ENCODE results near the gene COMMD2.

The COMMD2 gene

GRCh38 chr3:149752051-149752787, at the start of gene COMMD2:
TSS of gene COMMD2 (minus strand) at chr3:149752489. CDS start at chr3:149752444, 45 bp downstream.
- FAIRE-seq = no peak

- FAIRE-seq = no peak
Observed at GRCh38 chr3:149801639-149802038, 49.4 kb upstream of the COMMD2 start.

- no peak for FAIRE-seq
Observed at GRCh38 chr3:149801195-149801594, 48.9 kb upstream of the COMMD2 start.

- FAIRE-seq = no peak
Observed at GRCh38 chr3:149800693-149801092, 48.4 kb upstream of the COMMD2 start.

GRCh38 chr3:149796026-149796425, 43.7 kb upstream of the COMMD2 start:
- FAIRE-seq = no peak

GRCh38 chr3:149792452-149793270, 40.4 kb upstream of the COMMD2 start, which contains the start of gene ANKUB1:
TSS of gene ANKUB1 (minus strand) at chr3:149792554. CDS start at chr3:149792366, 188 bp downstream.
- FAIRE-seq = no peak

GRCh38 chr3:149790698-149791097, 38.4 kb upstream of the COMMD2 start:
- FAIRE-seq = no peak

- FAIRE-seq = no peak
Observed at GRCh38 chr3:149790268-149790667, 38.0 kb upstream of the COMMD2 start.

- FAIRE-seq = no peak
Observed at GRCh38 chr3:149784064-149784704, 31.9 kb upstream of the COMMD2 start.

- no peak for FAIRE-seq
Observed at GRCh38 chr3:149783576-149783975, 31.3 kb upstream of the COMMD2 start.

- no peak for FAIRE-seq
Observed at GRCh38 chr3:149781741-149782140, 29.5 kb upstream of the COMMD2 start.

GRCh38 chr3:149781211-149781610, 28.9 kb upstream of the COMMD2 start:
- no peak for FAIRE-seq

- FAIRE-seq = no peak
Observed at GRCh38 chr3:149777414-149778214, 25.3 kb upstream of the COMMD2 start.

GRCh38 chr3:149776170-149776569, 23.9 kb upstream of the COMMD2 start:
- no peak for FAIRE-seq

GRCh38 chr3:149772861-149773260, 20.6 kb upstream of the COMMD2 start:
- FAIRE-seq = no peak

GRCh38 chr3:149771652-149772271, 19.5 kb upstream of the COMMD2 start:
- no peak for FAIRE-seq

GRCh38 chr3:149770246-149770645, 18.0 kb upstream of the COMMD2 start:
- FAIRE-seq = no peak

GRCh38 chr3:149768704-149769103, 16.4 kb upstream of the COMMD2 start:
- FAIRE-seq = no peak

GRCh38 chr3:149767720-149768119, 15.4 kb upstream of the COMMD2 start:
- FAIRE-seq = no peak

- FAIRE-seq = peak; percentile 91
Observed at GRCh38 chr3:149765762-149766334, 13.6 kb upstream of the COMMD2 start.

GRCh38 chr3:149764302-149764701, 12.0 kb upstream of the COMMD2 start:
- no peak for FAIRE-seq
